Occipital lobe (tissue), 2 donors: ENCODE results near the gene SOS1. TPM values are rescaled to one million over a fixed set of nuclear protein-coding genes. Genes with fewer than 3 reads are reported as not detected.
A peak's percentile ranks its signal among the peaks of the same experiment; 100 is the strongest.
"Not testable (repeated sequence)": the region's sequence is repeated elsewhere in the genome, so short reads cannot be mapped to it uniquely, and the experiment has no call there.

Experiments
- DNase-seq: peaks from one replicate; lab custom pipeline; 2025; lab: John Stamatoyannopoulos, UW
- total RNA-seq: library from RNA; depleted of rRNA; stranded (reverse); fragments of >200 nt; gene quantifications from one replicate; pipeline ENCODE4 v1.2.3, GENCODE V29; 2014

Gene SOS1
- total RNA-seq, 1 donor from 2014 or later, result 32.1 TPM

GRCh38 chr2:39139511-39140237 is 18.8 kb upstream of the SOS1 start:
- no peak for DNase-seq

GRCh38 chr2:39138837-39139211 is 18.0 kb upstream of the SOS1 start:
- DNase-seq, result no peak

GRCh38 chr2:39138187-39138836 is 17.5 kb upstream of the SOS1 start:
- DNase-seq, result not testable (repeated sequence)

- no peak for DNase-seq
These were observed 15.9 kb upstream of the SOS1 start for GRCh38 chr2:39136799-39137198.

- DNase-seq, result no peak
These were observed 14.9 kb upstream of the SOS1 start for GRCh38 chr2:39135690-39136259.

GRCh38 chr2:39133215-39133851 is 12.5 kb upstream of the SOS1 start:
- DNase-seq, result no peak

- no peak for DNase-seq
These were observed 8.1 kb upstream of the SOS1 start for GRCh38 chr2:39128919-39129391.

- DNase-seq, result no peak
These were observed 7.1 kb upstream of the SOS1 start for GRCh38 chr2:39127973-39128372.

- no peak for DNase-seq
These were observed 3.9 kb upstream of the SOS1 start for GRCh38 chr2:39124746-39125057.

GRCh38 chr2:39124000-39124745 is 3.3 kb upstream of the SOS1 start:
- DNase-seq, result peak; percentile 92

- DNase-seq, result no peak
These were observed 2.7 kb upstream of the SOS1 start for GRCh38 chr2:39123436-39123999.

- DNase-seq, result no peak
These were observed 742 bp upstream of the SOS1 start for GRCh38 chr2:39121523-39122063.

GRCh38 chr2:39120521-39120770 is 405 bp downstream of the SOS1 start:
- no peak for DNase-seq

GRCh38 chr2:39119732-39120520 is 925 bp downstream of the SOS1 start:
- DNase-seq, result peak; percentile 23

- no peak for DNase-seq
These were observed 1.9 kb downstream of the SOS1 start for GRCh38 chr2:39118786-39119499.

GRCh38 chr2:39115556-39115955 is 5.3 kb downstream of the SOS1 start:
- DNase-seq, result no peak

- no peak for DNase-seq
These were observed 6.1 kb downstream of the SOS1 start for GRCh38 chr2:39114771-39115170.

GRCh38 chr2:39109537-39109936 is 11.3 kb downstream of the SOS1 start:
- DNase-seq, result no peak

- no peak for DNase-seq
These were observed 12.5 kb downstream of the SOS1 start for GRCh38 chr2:39108377-39108776.

- no peak for DNase-seq
These were observed 13.1 kb downstream of the SOS1 start for GRCh38 chr2:39107724-39108273.
